NCI-H524 treated with DMSO at 0.1 percent for 48 hours (cell line): ENCODE measurements around the gene IRGC.

Experiments
- DNase-seq: peaks from one replicate; lab custom pipeline; 2025; lab: John Stamatoyannopoulos, UW

Gene IRGC

DNA sequence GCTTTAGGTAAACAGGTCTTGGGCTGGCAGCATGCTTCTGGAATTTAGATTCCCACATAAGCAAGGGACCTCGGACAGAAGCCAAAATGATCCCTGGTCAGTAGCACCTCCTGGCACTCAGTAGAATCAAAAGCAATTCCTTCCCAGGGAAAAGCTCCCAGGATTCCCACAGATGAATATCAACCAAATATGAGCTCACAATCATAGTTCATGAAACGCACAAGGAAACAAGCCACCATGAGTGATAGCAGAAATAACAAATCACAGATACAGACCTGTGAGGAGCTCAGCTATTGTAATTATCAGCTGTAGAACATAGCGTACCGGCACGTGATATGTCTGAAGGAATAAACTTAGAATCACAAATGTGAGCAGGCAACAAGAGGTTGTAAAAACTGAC is 24.1 kb upstream of the IRGC start:
- no peak for DNase-seq

- no peak for DNase-seq
These were observed 23.5 kb upstream of the IRGC start for GRCh38 chr19:43692385-43692784.

DNA sequence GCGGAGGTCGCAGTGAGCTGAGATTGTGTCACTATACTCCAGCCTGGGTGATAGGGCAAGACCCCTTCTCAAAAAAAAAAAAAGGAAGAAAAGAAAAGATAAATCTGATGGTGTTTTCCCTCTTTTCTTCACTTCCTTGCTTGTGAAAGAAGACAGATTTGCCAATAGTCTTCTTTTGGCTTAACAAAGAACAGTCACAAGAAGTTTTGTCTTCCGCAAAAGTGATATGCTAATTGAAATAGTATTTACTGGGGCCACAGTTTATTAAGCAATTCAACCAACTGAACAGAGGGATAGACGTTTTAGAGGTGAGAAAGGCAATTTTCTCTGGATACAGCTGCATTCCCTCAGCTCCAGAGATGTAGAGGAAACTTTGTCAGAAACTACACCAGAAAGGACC is 23.0 kb upstream of the IRGC start:
- DNase-seq, result no peak

GRCh38 chr19:43694553-43694952 is 21.3 kb upstream of the IRGC start:
- no peak for DNase-seq

DNA sequence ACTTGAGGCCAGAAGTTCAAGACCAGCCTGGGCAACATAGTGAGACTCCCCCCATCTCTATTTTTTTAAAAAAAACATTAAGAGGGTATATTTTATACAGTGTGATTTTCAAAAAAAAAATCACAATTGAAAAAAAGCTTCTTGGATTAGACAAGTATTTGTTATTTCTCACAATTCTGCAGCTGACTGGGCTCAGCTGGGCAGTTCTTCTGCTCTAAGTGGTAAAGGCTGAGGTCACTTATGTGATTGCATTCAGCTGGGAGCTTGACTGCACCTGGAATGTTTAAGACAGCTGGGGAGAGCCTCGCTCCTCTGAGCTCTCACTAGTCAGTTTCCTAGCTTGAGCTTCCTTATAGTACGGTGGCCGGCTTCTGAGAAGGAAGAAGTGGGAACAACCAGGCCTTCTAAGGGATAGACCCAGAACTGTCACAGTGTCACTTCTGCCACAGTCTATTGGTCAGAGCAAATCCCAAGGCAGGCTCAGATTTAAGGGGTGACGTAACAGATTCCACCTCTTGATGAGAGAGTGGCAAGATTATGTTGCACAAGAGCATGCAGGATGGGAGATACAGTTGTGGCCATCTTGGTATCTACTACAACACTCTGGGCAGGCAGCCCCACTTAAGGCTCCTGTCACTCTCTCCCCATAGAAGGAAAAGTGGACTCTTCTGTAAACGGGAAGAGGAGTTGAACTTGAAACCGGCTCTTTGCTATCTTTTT is 19.7 kb upstream of the IRGC start:
- no peak for DNase-seq

- no peak for DNase-seq
These were observed 18.6 kb upstream of the IRGC start for GRCh38 chr19:43697295-43697694.

GRCh38 chr19:43699506-43700394 is 16.1 kb upstream of the IRGC start:
- DNase-seq, result no peak

GRCh38 chr19:43700395-43701000 is 15.4 kb upstream of the IRGC start:
- no peak for DNase-seq

DNA sequence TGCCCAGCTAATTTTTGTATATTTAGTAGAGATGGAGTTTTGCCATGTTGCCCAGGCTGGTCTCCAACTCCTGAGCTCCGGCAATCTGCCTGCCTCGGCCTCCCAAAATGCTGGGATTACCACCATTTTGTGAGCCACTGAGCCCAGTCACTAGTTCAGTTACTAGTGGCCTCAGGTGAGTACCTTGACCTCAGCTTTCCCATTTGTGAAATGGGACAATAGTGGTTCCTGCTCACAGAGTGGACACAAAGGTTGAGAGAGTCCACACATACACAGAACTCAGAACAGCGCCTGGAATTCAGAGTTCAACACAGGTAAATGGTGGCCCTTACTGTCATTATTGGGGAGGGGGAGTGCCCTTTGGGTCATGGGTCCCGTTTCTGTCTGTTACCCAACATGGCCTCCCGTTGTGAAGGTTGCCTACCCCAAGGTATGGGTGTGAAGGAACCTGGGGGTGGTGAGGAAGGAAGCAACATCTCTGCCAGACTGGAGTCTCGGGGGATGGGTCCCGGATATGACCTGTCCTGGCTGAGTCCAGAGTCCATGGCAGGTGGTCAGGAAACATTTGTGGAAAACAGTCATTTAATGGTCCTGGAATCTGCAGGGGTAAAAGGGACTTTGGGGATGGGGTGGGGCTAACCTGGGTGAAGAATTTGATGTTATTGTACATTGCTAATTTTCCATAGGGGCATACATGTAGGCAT is 11.7 kb upstream of the IRGC start:
- DNase-seq, result no peak

GRCh38 chr19:43705729-43706128 is 10.1 kb upstream of the IRGC start:
- DNase-seq, result no peak

DNA sequence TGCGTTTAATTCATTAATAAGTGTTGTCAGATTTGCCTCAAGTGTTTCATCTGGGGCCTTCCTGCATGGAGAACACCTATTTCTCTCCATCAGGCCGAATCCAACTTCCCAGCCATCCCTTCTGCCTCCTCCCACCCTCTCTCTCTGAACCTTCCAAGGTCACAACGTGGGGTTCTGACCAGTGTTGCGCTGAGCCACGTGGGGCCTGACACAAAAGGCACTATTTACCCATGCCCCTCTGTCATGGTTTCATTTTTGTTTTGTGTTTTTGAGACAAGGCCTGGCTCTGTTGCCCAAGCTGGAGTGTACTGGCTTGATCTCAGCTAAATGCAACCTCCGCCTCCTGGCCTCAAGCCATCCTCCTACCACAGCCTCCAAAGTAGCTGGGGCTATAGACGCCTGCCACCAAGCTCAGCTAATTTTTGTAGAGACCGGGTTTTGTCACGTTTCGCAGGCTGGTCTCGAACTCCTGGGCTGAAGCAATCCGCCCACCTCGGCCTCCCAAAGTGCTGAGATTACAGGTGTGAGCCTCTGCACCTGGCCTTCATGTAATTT is 8.6 kb upstream of the IRGC start:
- no peak for DNase-seq

GRCh38 chr19:43708716-43709115 is 7.2 kb upstream of the IRGC start:
- no peak for DNase-seq

- no peak for DNase-seq
These were observed 4.0 kb upstream of the IRGC start for GRCh38 chr19:43711751-43712355.

- DNase-seq, result no peak
These were observed 2.7 kb upstream of the IRGC start for GRCh38 chr19:43713208-43713607.

GRCh38 chr19:43718627-43719377 is 2.9 kb downstream of the IRGC start:
- no peak for DNase-seq

GRCh38 chr19:43719378-43719868 is 3.5 kb downstream of the IRGC start:
- no peak for DNase-seq

DNA sequence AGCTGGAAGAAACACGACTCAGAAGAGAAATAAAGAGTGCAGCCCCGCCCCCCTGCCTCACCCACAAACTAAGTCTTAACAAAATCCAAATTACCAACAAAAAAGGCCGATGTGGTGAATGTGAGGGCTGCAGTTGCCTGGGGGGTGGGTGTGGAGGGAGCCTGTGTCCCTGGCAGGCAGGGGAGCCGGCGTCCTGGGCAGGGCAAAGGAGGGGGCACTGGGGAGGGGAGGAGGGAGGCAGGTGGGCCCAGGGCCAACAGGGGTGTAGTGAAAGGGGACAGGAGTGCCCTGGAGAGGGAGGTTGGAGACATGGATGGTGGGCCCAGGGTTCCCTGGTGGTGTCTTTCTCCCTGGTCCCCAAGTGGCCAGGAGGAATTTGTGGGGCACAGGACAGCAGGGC is 4.0 kb downstream of the IRGC start:
- no peak for DNase-seq

GRCh38 chr19:43720936-43721335 is 5.1 kb downstream of the IRGC start:
- no peak for DNase-seq

DNA sequence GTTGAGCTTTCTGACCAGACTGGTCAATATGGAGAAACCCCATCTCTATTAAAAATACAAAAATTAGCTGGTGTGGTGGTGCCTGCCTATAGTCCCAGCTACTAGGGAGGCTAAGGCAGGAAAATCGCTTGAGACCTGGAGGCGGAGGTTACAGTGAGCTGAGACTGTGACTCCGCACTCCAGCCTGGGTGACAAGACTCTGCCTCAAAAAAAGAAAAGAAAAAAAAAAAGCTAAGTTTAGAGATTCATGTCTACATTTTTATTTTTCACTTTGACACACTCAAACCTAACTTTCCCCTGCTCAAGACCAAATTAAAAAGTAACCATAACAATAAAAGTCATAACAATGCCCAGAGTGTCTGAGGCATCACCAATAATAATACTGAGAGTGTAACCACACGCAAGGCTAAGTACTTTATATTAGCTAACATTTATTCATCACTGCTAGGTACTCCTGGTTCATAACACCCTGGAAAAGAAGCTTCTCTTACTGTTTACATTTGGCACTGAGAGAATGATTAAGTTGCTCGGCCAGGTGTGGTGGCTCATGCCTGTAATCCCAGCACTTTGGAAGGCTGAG is 5.7 kb downstream of the IRGC start:
- DNase-seq, result no peak

DNA sequence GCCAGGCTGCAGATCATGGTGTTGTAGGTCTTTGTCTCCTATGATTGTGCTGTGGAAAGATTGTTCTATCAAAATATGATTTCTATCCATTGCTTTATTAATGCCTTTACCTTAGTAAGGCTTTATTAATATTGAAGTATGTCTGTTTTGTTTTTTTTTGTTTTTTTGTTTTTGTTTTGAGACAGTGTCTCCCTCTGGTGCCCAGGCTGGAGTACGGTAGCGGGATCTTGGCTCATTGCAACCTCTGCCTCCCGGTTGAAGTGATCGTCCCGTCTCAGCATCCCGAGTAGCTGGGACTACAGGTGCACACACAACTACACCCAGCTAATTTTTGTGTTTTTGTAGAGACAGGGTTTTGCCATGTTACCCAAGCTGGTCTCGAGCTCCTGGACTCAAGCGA is 7.7 kb downstream of the IRGC start:
- no peak for DNase-seq
